RWPE1 (cell line): ENCODE data around the gene UNC13A.

ENCODE experiments used
- CTCF ChIA-PET: fragments of 350-600 bp; sonication (Branson Sonifier 250); formaldehyde crosslinking; extraction: SDS; loops from one replicate; lab custom pipeline; 2021; lab: Yijun Ruan, JAX
- POLR2A ChIA-PET: fragments of 400-600 bp; formaldehyde crosslinking; extraction: SDS; loops from one replicate; lab custom pipeline; 2020; ENCODE audit warnings: antibody characterized with exemption; ENCODE audit not compliant: low non-redundant PET; lab: Yijun Ruan, JAX
- DNase-seq: peaks from one replicate; pipeline ENCODE4 v3.0.0; 2012; ENCODE audit warnings: low spot score
- H3K27ac ChIP-seq: fragments of 450-650 bp; 2 replicates; pipeline ENCODE4 v1.5.1; 2017
- CTCF ChIP-seq: fragments of 450-650 bp; conservative IDR thresholded peaks from 2 replicates; pipeline ENCODE4 v1.5.1; 2017; ENCODE audit warnings: low read depth, mild to moderate bottlenecking

UNC13A gene

DNA sequence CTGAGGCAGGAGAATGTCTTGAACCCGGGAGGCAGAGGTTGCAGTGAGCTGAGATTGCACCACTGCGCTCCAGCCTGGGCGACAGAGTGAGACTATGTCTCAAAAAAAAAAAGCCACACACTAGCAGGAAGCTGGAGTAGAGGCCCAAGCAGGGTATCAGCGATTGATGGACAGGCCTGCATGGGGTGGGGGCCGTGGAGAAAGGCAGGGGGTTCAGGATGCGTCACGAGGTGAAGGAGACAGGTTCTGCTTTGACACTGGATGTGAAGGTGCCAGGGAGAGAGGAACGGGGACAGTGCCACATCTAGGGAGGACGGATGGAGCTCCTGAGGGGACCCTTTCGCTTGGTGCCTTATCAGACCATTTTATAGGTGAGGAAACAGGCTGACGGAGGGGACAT lies 125.6 kb downstream of the UNC13A start:
- POLR2A ChIA-PET, result no interaction called here
- no peak for DNase-seq
- TF ChIP-seq CTCF, result no peak
- H3K27ac ChIP-seq, result peak overlapping the region; percentile 40
- CTCF ChIA-PET, result interaction anchor here (0.6 to 2.8 kb wide), 2 partner anchors 11 to 232 kb away, joined by 3 to 11 read pairs; no protein-coding TSS in a partner anchor

GRCh38 chr19:17562097-17562496 lies 126.1 kb downstream of the UNC13A start:
- no peak for DNase-seq
- TF ChIP-seq CTCF, result no peak
- H3K27ac ChIP-seq, result peak overlapping the region; percentile 40
- ChIA-PET POLR2A (no interaction called here), CTCF (interaction anchor here (2.8 kb wide), 1 partner anchor 12 kb away, joined by 11 read pairs; no protein-coding TSS in a partner anchor)

DNA sequence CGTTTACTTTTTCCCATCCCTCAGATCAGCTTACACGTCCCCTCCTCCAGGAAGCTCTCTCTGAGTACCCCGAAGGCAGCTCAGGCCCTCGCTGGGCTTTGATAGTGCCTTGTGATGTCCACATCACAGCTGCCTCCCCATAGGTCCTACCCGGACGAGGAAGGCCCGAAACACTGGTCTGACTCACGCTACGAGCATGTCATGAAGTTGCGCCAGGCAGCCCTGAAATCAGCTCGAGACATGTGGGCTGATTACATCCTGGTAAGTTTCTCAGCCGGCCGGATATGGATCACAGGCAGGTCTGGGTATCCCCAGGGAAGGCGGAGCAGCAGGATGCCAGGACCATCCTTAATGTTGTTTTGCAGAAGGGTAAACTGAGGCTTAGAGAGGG lies 128.0 kb downstream of the UNC13A start:
- no peak for TF ChIP-seq CTCF
- ChIA-PET CTCF (interaction anchor here (0.6 to 1.5 kb wide), 5 partner anchors 14 to 278 kb away, joined by 3 to 5 read pairs (median 4); partner anchors contain the start of gene ANKLE1), POLR2A (interaction anchor here (0.6 kb wide), 1 partner anchor 306 kb away, joined by 3 read pairs; no protein-coding TSS in a partner anchor)
- DNase-seq, result peak; percentile 97
- H3K27ac ChIP-seq, result peak overlapping the region; percentile 96

GRCh38 chr19:17557466-17557865 lies 130.7 kb downstream of the UNC13A start:
- DNase-seq, result no peak
- POLR2A ChIA-PET, result no interaction called here
- peak overlapping the region; percentile 96 for H3K27ac ChIP-seq
- TF ChIP-seq CTCF, result no peak
- CTCF ChIA-PET, result no interaction called here

GRCh38 chr19:17556995-17557394 lies 131.2 kb downstream of the UNC13A start:
- no peak for DNase-seq
- peak overlapping the region; percentile 96 for H3K27ac ChIP-seq

GRCh38 chr19:17555929-17556813 lies 132.0 kb downstream of the UNC13A start:
- ChIA-PET CTCF (interaction anchor here (0.7 kb wide), 1 partner anchor 50 kb away, joined by 3 read pairs; no protein-coding TSS in a partner anchor), POLR2A (no interaction called here)
- no peak for DNase-seq
- no peak for TF ChIP-seq CTCF
- peak overlapping the region; percentile 85 for H3K27ac ChIP-seq

More at GRCh38 chr19:17556995-17557394, 131.2 kb downstream of the UNC13A start:
- TF ChIP-seq CTCF, result no peak
- ChIA-PET CTCF (interaction anchor here (0.7 kb wide), 1 partner anchor 50 kb away, joined by 3 read pairs; no protein-coding TSS in a partner anchor), POLR2A (no interaction called here)
